ENCODE results near the gene PKHD1.
A peak's percentile ranks its signal among the peaks of the same experiment; 100 is the strongest.

PKHD1 gene

DNA sequence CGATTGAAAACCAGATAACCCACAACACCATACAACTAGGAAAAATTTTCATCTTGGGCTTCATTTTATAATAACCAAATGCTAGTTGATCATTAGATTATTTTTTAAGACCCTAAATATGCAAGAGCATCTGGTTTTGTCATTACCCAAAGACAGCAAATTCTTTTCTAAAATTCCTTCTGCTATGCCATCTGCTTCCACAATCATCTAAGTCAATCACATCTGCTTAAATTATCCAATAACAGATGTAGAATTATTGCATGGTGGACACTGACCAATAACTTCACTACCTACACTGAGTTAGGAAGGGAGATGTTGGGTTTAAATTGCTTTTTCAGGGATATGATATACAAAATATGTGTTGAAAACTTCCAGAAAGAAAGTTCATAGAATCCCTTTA is 41.9 kb downstream of the PKHD1 start:
- DNase-seq (ENCODE audit: low spot score), result no peak

DNA sequence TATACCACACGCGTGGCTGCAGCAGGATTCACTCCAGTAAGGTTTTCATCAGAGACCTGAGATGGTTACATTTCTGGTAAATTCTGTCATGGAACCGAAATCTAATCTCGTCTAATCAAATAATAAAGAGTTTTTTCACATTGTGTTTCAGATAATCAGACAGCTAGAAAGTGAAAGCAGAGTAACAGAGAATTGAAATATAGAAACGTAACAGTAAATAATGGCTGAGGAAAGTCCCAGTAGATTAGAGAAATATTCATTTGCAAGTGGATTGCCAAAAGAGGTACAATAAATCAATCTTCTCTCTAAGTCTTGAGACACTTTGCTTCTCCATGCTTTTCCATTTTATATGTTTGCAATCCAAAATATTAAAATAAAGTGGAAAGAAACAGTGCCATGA is 42.4 kb downstream of the PKHD1 start:
- no peak for DNase-seq (ENCODE audit: low spot score)

DNA sequence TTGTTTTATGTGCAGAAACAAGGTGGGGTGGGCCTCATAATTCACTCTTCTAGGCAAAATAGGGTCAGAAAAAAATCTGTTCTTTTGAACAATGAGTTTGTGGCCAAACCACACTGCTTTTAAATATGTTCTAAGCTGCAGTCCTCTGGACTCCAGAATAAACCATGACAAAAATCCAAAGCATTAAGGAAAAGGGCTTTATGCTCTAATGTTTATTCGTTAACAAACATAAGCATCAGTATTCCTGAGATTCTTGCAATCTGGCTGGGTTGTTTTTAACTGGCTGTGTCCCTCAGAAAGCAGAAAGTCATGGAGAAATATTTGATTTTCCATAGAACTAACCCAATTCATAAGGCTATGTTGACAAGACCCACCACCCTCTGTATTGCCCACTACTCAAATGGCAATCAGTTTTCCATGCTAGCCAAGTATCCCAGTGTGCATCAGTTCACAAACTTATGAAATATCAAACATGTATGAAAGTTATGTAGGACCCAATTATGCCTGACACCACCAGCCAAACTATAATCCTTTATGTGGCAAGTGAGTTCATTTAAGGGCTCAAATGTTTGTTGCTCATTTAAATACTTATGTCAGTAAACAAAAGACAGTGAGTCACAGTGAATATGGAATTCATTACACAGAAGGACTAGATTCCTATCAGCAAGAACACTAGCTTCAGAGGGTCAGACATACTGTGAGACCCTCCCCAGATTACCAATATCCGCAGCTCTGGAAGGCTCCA is 45.1 kb downstream of the PKHD1 start:
- no peak for DNase-seq (ENCODE audit: low spot score)

DNA sequence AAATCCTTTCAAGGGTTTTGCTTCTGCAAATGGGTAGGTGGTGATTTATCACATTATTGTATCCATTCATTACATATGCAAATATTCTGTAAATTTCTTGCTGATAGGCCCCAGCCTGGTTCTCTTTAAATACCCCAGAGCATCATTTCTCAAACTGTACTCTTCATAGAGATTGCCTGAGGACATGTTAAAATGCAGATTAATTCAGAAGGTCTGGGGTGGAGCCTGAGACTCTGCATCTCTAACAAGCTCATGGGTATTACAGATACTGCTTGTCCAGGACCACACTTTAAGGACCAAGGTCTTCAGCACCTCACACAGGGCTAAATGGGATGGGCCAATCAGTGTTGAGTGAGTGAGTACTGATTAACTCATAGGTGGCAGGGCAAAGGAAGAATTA is 46.3 kb downstream of the PKHD1 start:
- no peak for DNase-seq (ENCODE audit: low spot score)

- DNase-seq (ENCODE audit: low spot score), result no peak
These were observed 59.7 kb downstream of the PKHD1 start for GRCh38 chr6:52027699-52028098.

DNA sequence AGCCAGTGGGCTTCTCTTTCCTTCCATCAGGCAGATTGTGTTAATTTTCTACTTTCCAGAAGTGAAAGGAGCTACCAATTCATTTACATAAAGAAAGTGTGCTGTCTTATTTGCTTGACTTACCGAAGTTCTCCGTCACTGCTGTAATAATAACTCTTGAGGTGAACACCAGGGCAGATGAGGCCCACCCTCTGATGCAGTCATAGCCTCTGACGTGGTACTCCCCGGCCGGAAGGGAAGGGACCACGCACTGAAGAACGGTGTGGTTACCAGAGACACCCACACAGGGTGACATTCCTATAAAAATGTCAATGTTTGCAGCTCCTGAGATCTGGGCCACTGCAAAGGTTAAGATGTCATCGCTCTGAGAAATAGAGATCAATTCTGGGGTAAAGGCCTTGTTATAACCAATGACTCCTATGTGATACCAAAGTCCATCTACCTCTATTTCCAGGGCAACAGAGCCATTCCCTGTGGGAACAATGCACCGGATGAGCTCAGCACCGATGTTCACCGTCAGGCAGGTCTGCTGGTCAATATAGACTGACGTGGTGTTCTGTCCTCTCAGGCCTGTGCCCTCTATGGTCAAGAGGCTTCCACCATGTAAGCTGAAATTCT is 62.9 kb downstream of the PKHD1 start:
- DNase-seq (ENCODE audit: low spot score), result no peak

DNA sequence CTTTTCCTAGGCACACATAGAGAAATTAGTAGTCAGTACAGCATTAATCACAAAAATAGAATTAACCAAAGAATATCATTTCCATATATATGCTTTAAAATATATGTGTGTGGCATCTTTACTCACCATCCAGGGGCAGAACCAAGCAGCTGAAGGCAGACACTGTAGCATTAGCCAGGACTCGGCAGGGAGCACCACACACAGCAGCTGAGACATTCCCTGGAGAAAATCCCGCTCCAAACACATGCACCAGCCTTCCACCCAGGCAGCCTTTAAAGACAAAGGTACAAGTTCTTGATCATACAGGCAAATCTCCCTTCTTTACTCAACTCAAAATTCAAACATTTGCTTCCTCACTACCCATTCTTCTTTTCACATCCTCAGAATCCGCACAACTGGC is 64.7 kb downstream of the PKHD1 start:
- no peak for DNase-seq (ENCODE audit: low spot score)

DNA sequence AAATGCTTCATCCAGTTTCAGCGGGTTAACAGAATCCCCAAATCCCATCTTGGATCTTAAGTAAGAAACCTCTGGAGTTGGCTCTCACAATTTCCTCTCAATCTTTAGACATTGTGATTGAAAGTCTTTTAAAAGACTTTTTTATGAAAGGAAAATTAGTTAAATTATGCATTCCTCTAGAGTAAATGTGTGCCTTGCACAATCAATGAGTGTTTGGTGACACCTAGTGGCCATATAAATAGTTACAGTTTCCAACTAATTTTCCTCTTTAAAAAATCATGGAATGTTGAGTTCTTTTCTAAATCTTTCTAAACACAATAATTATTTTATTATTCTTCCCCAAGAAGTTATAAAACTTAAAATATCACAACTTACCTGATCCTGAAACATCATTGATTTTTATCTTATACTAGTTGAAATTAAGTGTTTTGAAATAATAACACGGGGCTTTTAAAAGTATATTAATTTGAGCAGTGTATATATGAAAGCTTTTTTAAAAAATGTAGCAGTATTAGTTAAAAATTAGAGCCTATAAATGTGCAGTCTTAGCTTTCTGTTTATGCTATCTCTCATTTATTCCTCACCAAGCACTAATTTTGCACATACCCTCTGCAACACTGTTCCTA is 66.4 kb downstream of the PKHD1 start:
- peak; percentile 38 for DNase-seq (ENCODE audit: low spot score)

DNA sequence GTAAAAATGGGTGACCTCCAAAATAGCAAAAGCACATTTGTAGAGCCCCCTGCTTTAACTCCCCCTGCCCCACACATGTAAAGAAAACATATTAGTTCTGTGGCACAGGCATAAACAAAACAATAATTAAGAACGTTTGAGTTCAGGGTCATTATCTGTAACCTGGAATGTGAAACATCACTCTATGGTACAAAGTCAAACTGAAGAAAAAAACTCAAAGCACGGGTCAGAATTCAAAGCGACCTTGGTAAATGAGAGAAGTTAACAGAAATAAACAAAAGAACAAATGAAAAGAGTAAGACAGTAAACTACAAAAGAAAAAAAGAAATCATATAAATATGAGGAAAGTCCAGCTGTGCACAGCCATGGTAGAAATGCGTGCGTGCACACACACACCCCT is 67.5 kb downstream of the PKHD1 start:
- no peak for DNase-seq (ENCODE audit: low spot score)

- DNase-seq (ENCODE audit: low spot score), result no peak
These were observed 68.3 kb downstream of the PKHD1 start for GRCh38 chr6:52019092-52019491.

GRCh38 chr6:52016915-52017748 is 70.3 kb downstream of the PKHD1 start:
- DNase-seq (ENCODE audit: low spot score), result peak; percentile 26

- DNase-seq (ENCODE audit: low spot score), result no peak
These were observed 71.5 kb downstream of the PKHD1 start for GRCh38 chr6:52015953-52016352.

DNA sequence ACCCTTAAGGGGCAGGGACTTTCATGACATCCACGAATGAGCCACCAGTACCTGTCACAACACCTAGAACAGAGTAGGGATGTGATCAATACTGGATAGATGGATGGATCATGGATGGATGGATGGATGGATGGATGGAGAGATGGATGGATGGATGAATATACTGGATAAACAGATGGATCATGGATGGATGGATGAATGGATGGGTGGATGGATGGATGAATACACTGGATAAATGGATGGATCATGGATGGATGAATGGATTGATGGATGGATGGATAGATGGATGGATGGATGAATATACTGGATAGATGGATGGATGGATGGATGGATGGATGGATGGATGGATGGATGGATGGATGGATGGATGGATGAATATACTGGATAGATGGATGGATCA is 73.0 kb downstream of the PKHD1 start:
- no peak for DNase-seq (ENCODE audit: low spot score)

GRCh38 chr6:52013035-52013434 is 74.4 kb downstream of the PKHD1 start:
- DNase-seq (ENCODE audit: low spot score), result peak; percentile 72

GRCh38 chr6:52012582-52012981 is 74.8 kb downstream of the PKHD1 start:
- DNase-seq (ENCODE audit: low spot score), result no peak

GRCh38 chr6:52010806-52011205 is 76.6 kb downstream of the PKHD1 start:
- no peak for DNase-seq (ENCODE audit: low spot score)

DNA sequence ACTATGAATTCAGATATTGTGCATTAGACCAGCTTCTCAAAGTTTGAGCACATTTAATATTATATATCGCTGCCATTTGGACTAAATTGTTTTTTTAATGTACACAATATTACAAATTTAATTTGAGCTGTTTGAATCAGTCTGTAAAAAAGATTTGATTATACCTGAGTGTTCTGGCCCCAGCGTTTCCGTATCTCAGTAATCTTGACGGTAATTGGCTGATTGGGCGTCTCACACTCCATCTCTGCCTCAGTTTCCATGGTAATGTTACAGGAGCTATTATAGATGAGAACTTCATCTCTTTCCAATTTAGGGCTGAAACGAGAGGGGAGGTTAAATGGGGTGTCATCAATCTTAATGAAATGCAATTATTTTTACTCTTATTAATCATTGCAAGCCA is 77.3 kb downstream of the PKHD1 start:
- DNase-seq (ENCODE audit: low spot score), result no peak

GRCh38 chr6:52009466-52010140 is 77.8 kb downstream of the PKHD1 start:
- peak; percentile 3 for DNase-seq (ENCODE audit: low spot score)

- peak; percentile 75 for DNase-seq (ENCODE audit: low spot score)
These were observed 87.3 kb downstream of the PKHD1 start for GRCh38 chr6:52000064-52000463.

GRCh38 chr6:51996296-51996947 is 91.0 kb downstream of the PKHD1 start:
- no peak for DNase-seq (ENCODE audit: low spot score)

GRCh38 chr6:51995214-51995755 is 92.1 kb downstream of the PKHD1 start:
- no peak for DNase-seq (ENCODE audit: low spot score)
